HepG2 (cell line): ENCODE data around the gene EPS8. TPM values are rescaled to one million over a fixed set of nuclear protein-coding genes. Genes with fewer than 3 reads are reported as not detected.

Experiments
- ATAC-seq: fragments of 200-7000 bp; cut with Tn5 transposase; 3 replicates; pipeline ENCODE4 v1.9.1; 2020; ENCODE audit warnings: mild to moderate bottlenecking, moderate library complexity
- BruUV-seq: library from RNA; stranded (reverse); fragments of 400-500 nt; replicated peaks from 2 replicates; lab custom pipeline; 2021; lab: Mats Ljungman, UMichigan
- CTCF ChIA-PET: fragments of 300-600 bp; formaldehyde crosslinking; extraction: SDS; loops from one replicate; lab custom pipeline; 2021; ENCODE audit warnings: low total read pairs, inconsistent platforms, low intra/inter-chr PET ratio; lab: Yijun Ruan, JAX
- POLR2A ChIA-PET: fragments of 350-600 bp; sonication (Branson Sonifier 250); formaldehyde crosslinking; loops from one replicate; lab custom pipeline; 2020; ENCODE audit warnings: antibody characterized with exemption, inconsistent platforms; lab: Yijun Ruan, JAX
- DNase-seq: peaks from one replicate; pipeline ENCODE4 v3.0.0-alpha.2; 2015; ENCODE audit warnings: low spot score
- FAIRE-seq: peaks from 3 replicates; lab custom pipeline; 2011; peaks lifted over from hg19 to GRCh38; lab: Jason Lieb, UNC
- H2AFZ ChIP-seq: one replicate; pipeline ENCODE4 v1.6.1; 2011; ENCODE audit warnings: low read length, inconsistent platforms
- H3K27ac ChIP-seq: fragments of 300-600 bp; 3 replicates; pipeline ENCODE4 v1.8.0; 2011; ENCODE audit warnings: mixed run types, mild to moderate bottlenecking, mixed read lengths, low read length, inconsistent platforms; ENCODE audit not compliant: insufficient read depth; ENCODE audit errors: extremely low read length
- H3K27me3 ChIP-seq, 2 experiments: fragments of 200-600 bp in 1 of 2; 2 replicates in 1 of 2; 3 replicates in 1 of 2; pipeline versions ENCODE4 v1.6.0 to v1.8.0; 2011; ENCODE audit warnings: low read length in 2 of 2, mild to moderate bottlenecking in 2 of 2, moderate library complexity in 2 of 2, inconsistent platforms in 1 of 2; ENCODE audit not compliant: insufficient read depth in 2 of 2, control insufficient read depth in 1 of 2
- H3K36me3 ChIP-seq, 2 experiments: fragments of 200-600 bp in 1 of 2; replicated peaks in 1 of 2; 2 replicates in 1 of 2; 3 replicates in 1 of 2; pipeline versions ENCODE4 v1.5.1 to v1.8.0; 2011; ENCODE audit warnings: low read length in 2 of 2, inconsistent platforms in 1 of 2; ENCODE audit not compliant: insufficient read depth in 2 of 2, control insufficient read depth in 1 of 2
- H3K4me1 ChIP-seq: 2 replicates; pipeline ENCODE4 v1.5.1; 2012; ENCODE audit warnings: low read length, inconsistent platforms; ENCODE audit not compliant: insufficient read depth
- H3K4me2 ChIP-seq: 2 replicates; pipeline ENCODE4 v1.6.0; 2011; ENCODE audit warnings: low read depth, low read length, inconsistent platforms
- H3K4me3 ChIP-seq, 3 experiments: fragments of 200-600 bp in 1 of 3; sonication (generic), shearing (Covaris generic) in 1 of 3; replicated peaks in 1 of 3; 2 replicates each; pipeline ENCODE4 v1.5.1; 2011 to 2016; ENCODE audit warnings: low read length in 3 of 3, inconsistent platforms in 2 of 3, low read depth in 2 of 3, mild to moderate bottlenecking in 2 of 3, control low read depth in 1 of 3, mixed read lengths in 1 of 3; ENCODE audit not compliant: insufficient read depth in 1 of 3
- H3K79me2 ChIP-seq: one replicate; pipeline ENCODE4 v1.6.1; 2011; ENCODE audit warnings: low read length, inconsistent platforms; ENCODE audit not compliant: insufficient read depth
- H3K9ac ChIP-seq: 2 replicates; pipeline ENCODE4 v1.6.0; 2011; ENCODE audit warnings: mild to moderate bottlenecking, low read depth, low read length, inconsistent platforms; ENCODE audit not compliant: insufficient read depth
- H3K9me3 ChIP-seq: 2 replicates; pipeline ENCODE4 v1.5.1; 2012; ENCODE audit warnings: mild to moderate bottlenecking, low read length
- H4K20me1 ChIP-seq: 2 replicates; pipeline ENCODE4 v1.6.0; 2011; ENCODE audit warnings: inconsistent platforms, mild to moderate bottlenecking, low read length, moderate library complexity; ENCODE audit not compliant: insufficient read depth
- ARNTL ChIP-seq: sonication (generic); formaldehyde crosslinking; IDR thresholded peaks from 2 replicates; pipeline ENCODE4 v1.4.0; 2020; ENCODE audit warnings: mild to moderate bottlenecking, missing genetic modification reagents
- HMG20A ChIP-seq: IDR thresholded peaks from 2 replicates; pipeline ENCODE4 v1.6.1; 2016; ENCODE audit warnings: borderline replicate concordance
- HMG20B ChIP-seq: conservative IDR thresholded peaks from 2 replicates; pipeline ENCODE4 v1.6.1; 2016; ENCODE audit warnings: missing genetic modification reagents, missing compliant biosample characterization
- IKZF1 ChIP-seq: fragments of 450-650 bp; IDR thresholded peaks from 2 replicates; pipeline ENCODE4 v1.7.1; 2016
- KLF11 ChIP-seq: IDR thresholded peaks from 2 replicates; pipeline ENCODE4 v1.6.1; 2016; ENCODE audit warnings: missing compliant biosample characterization
- MXD3 ChIP-seq: IDR thresholded peaks from 2 replicates; pipeline ENCODE4 v1.6.1; 2016; ENCODE audit warnings: mild to moderate bottlenecking, missing biosample characterization, missing genetic modification reagents
- NFE2L1 ChIP-seq: sonication (generic); formaldehyde crosslinking; IDR thresholded peaks from 2 replicates; pipeline ENCODE4 v1.4.0; 2020; ENCODE audit warnings: missing genetic modification reagents, mild to moderate bottlenecking, borderline replicate concordance
- RAD51 ChIP-seq: fragments of 450-650 bp; IDR thresholded peaks from 2 replicates; pipeline ENCODE4 v1.6.1; 2016; ENCODE audit warnings: borderline replicate concordance
- SNAPC4 ChIP-seq: sonication (generic); formaldehyde crosslinking; IDR thresholded peaks from 2 replicates; pipeline ENCODE4 v1.4.0; 2020; ENCODE audit warnings: mild to moderate bottlenecking, missing genetic modification reagents
- SYNCRIP ChIP-seq: fragments of 200-400 bp; formaldehyde crosslinking; IDR thresholded peaks from 2 replicates; pipeline ENCODE4 v1.6.1; 2018; ENCODE audit warnings: mild to moderate bottlenecking, low read depth, low read length; ENCODE audit not compliant: insufficient read depth
- ZBTB26 ChIP-seq: IDR thresholded peaks from 2 replicates; pipeline ENCODE4 v1.6.1; 2016; ENCODE audit warnings: missing compliant biosample characterization, missing genetic modification reagents, borderline replicate concordance
- ZBTB33 ChIP-seq: sonication (generic); formaldehyde crosslinking; IDR thresholded peaks from 2 replicates; pipeline ENCODE4 v1.4.0; 2020; ENCODE audit warnings: missing genetic modification reagents
- ZNF354B ChIP-seq: sonication (generic); formaldehyde crosslinking; IDR thresholded peaks from 2 replicates; pipeline ENCODE4 v1.8.0; 2022; ENCODE audit warnings: mild to moderate bottlenecking, missing genetic modification reagents
- ZNF713 ChIP-seq: sonication (generic); formaldehyde crosslinking; IDR thresholded peaks from 2 replicates; pipeline ENCODE4 v1.4.0; 2020; ENCODE audit warnings: mild to moderate bottlenecking, missing genetic modification reagents
- WGBS: methylation state at CpG from one replicate; pipeline ENCODE4 v1.1.6; 2017; ENCODE audit warnings: low lambda C conversion rate; 5-methylcytosine and 5-hydroxymethylcytosine counted together
- in situ Hi-C: cut with HindIII; loops from 2 replicates; pipeline ENCODE4 v1.10.0; 2017; ENCODE audit warnings: low pct_unique_long_range_greater_than_20kb; ENCODE audit not compliant: extremely low pct_ligation_motif_present
- intact Hi-C: fragments of 100-400 bp; cut with micrococcal nuclease; formaldehyde crosslinking; loops from one replicate; pipeline ENCODE4 v1.10.0; 2022; ENCODE audit not compliant: unreplicated experiment
- polyA plus RNA-seq, 8 experiments: library from polyadenylated mRNA; depleted of rRNA in 3 of 8; stranded (reverse) in 7 of 8; unstranded in 1 of 8; fragments of >200 nt; fragmentation: Illumina TruSeq in 4 of 8; extraction: Trizol in 4 of 8; gene quantifications; 2 replicates each; pipeline versions ENCODE4 v1.2.1 to v1.2.3, GENCODE V29; 2011 to 2016; ENCODE audit warnings: low read depth in 4 of 8, missing spikeins in 1 of 8, mixed read lengths in 1 of 8; ENCODE audit not compliant: insufficient read depth in 1 of 8
- total RNA-seq, 5 experiments: library from RNA; depleted of rRNA; stranded (reverse); fragments of >200 nt; fragmentation: Illumina TruSeq; extraction: Trizol; gene quantifications; 2 replicates each; pipeline ENCODE4 v1.2.3, GENCODE V29; 2016; ENCODE audit warnings: low read depth in 1 of 5

EPS8 gene
- total and polyA plus RNA-seq, 2 of the 13 experiments (the other 11 are each of a cell fraction or from before 2014, with no cell fraction given), result 37.1 to 43.4 TPM

DNA sequence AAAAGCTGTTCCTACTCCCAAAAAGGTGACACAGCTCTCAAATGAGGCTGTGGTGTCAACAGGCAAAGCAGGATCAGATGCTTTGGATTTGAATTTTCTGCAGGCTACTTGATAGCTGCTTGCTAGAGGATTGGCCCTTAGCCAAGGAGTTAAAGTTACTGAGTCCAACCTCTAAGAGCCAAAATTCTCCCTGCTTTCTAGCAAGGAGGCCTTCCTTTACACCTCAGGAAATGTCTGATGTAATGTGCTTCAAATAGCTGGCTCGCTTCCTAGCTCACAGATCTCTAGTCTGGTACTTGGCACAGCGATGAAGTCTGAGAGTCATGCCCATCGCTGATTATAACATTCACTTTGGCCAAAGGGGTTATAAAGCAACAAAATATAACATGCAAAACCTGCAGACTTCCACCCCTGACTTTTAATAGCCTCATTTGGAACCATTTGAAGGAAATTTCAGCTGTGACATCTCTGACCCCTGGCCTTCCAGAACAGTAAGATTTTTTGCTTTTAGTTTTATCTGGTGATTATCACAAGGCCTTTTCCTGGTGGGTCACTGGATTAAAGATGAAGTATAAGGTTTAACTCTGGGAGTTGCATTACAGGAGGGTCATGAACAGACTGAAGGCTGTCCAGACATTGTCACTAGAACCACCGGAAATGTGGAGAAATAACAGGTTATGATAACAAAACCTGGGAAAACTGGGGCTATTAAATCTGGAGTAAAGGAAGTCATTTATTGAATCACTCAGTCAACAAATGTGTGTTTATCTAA, 189.7 kb downstream of the EPS8 start:
- Histone ChIP-seq H3K27ac (no peak overlapping the region), H3K4me1 (peaks cover 58% of the 10 kb centered on the region), H3K36me3 (no peaks in the 10 kb centered on the region), H3K4me3 (no peak overlapping the region), H4K20me1 (no peaks in the 10 kb centered on the region), H3K9ac (no peak overlapping the region), H2AFZ (no peak overlapping the region), H3K27me3 (no peaks in the 10 kb centered on the region; a peak in 1 of 5 replicates), H3K4me2 (no peak overlapping the region), H3K79me2 (no peaks in the 10 kb centered on the region), H3K9me3 (no peaks in the 10 kb centered on the region)
- 91% methylated on average over 4 of the region's 4 CpGs for WGBS
- in situ Hi-C loops (no loop called here), intact Hi-C loops (no loop called here)
- FAIRE-seq (no peak), ATAC-seq (no peak), DNase-seq (no peak)
- TF ChIP-seq HMG20B (no peak), ARNTL (no peak), NFE2L1 (CRISPR knock-in tag) (no peak), ZNF713 (CRISPR knock-in tag) (no peak), IKZF1 (no peak), ZBTB26 (CRISPR knock-in tag) (no peak), ZBTB33 (no peak), MXD3 (no peak), HMG20A (CRISPR knock-in tag) (no peak), SNAPC4 (CRISPR knock-in tag) (no peak), RAD51 (no peak), SYNCRIP (no peak), ZNF354B (CRISPR knock-in tag) (no peak), KLF11 (no peak)
- ChIA-PET CTCF (no interaction called here), POLR2A (no interaction called here)
- BruUV-seq, result no TSS peak
